Fibroblast of the aortic adventitia (primary cell): ENCODE data around the gene RNASE9. TPM values are rescaled to one million over a fixed set of nuclear protein-coding genes. Genes with fewer than 3 reads are reported as not detected.

Experiments used
- DNase-seq: peaks from one replicate; pipeline ENCODE4 v3.0.0-alpha.2; 2010; ENCODE audit warnings: low read depth
- H3K4me3 ChIP-seq: 2 replicates; pipeline ENCODE4 v1.5.1; 2011; ENCODE audit warnings: low read depth, mild to moderate bottlenecking, control low read depth, low read length, moderate library complexity
- CTCF ChIP-seq: IDR thresholded peaks from 2 replicates; pipeline ENCODE4 v1.5.1; 2011; ENCODE audit warnings: mild to moderate bottlenecking, low read length, control low read depth, inconsistent platforms; ENCODE audit not compliant: insufficient read depth
- total RNA-seq: library from RNA; depleted of rRNA; stranded (reverse); fragments of >200 nt; gene quantifications from 2 replicates; pipeline ENCODE4 v1.2.3, GENCODE V29; 2012; ENCODE audit warnings: low replicate concordance

The RNASE9 gene
- total RNA-seq, 1 donor, result not detected

GRCh38 chr14:20548414-20549158 lies 12.3 kb downstream of the RNASE9 start:
- TF ChIP-seq CTCF, result no peak
- no peak overlapping the region for H3K4me3 ChIP-seq
- no peak for DNase-seq

GRCh38 chr14:20546877-20547276 lies 14.0 kb downstream of the RNASE9 start:
- no peak for TF ChIP-seq CTCF
- no peak overlapping the region for H3K4me3 ChIP-seq
- no peak for DNase-seq

GRCh38 chr14:20539906-20540305 lies 20.9 kb downstream of the RNASE9 start:
- H3K4me3 ChIP-seq, result no peak overlapping the region
- no peak for TF ChIP-seq CTCF
- no peak for DNase-seq

- TF ChIP-seq CTCF, result peak; percentile 71
- H3K4me3 ChIP-seq, result no peak overlapping the region
- DNase-seq, result peak; percentile 76
Observed at GRCh38 chr14:20530771-20531571, 29.9 kb downstream of the RNASE9 start.

- no peak for DNase-seq
- no peak overlapping the region for H3K4me3 ChIP-seq
- no peak for TF ChIP-seq CTCF
Observed at GRCh38 chr14:20529806-20530205, 31.0 kb downstream of the RNASE9 start.

- TF ChIP-seq CTCF, result no peak
- DNase-seq, result no peak
Observed at GRCh38 chr14:20524027-20524426, 36.8 kb downstream of the RNASE9 start.

More at GRCh38 chr14:20524027-20524426, 36.8 kb downstream of the RNASE9 start:
- H3K4me3 ChIP-seq, result no peak overlapping the region
